M059J (cell line): ENCODE data around the gene FCHSD1. TPM values are rescaled to one million over a fixed set of nuclear protein-coding genes. Genes with fewer than 3 reads are reported as not detected.
"Not testable (repeated sequence)": the region's sequence is repeated elsewhere in the genome, so short reads cannot be mapped to it uniquely, and the experiment has no call there.

ENCODE experiments used
- DNase-seq: peaks from one replicate; pipeline ENCODE4 v3.0.0-alpha.2; 2012; ENCODE audit warnings: low read depth
- total RNA-seq: library from RNA; depleted of rRNA; stranded (reverse); fragments of >200 nt; shearing (Covaris generic); gene quantifications from 2 replicates; pipeline ENCODE4 v1.2.3, GENCODE V29; 2014

The FCHSD1 gene
- total RNA-seq, 1 experiment from 2014 or later = 18.5 TPM

DNA sequence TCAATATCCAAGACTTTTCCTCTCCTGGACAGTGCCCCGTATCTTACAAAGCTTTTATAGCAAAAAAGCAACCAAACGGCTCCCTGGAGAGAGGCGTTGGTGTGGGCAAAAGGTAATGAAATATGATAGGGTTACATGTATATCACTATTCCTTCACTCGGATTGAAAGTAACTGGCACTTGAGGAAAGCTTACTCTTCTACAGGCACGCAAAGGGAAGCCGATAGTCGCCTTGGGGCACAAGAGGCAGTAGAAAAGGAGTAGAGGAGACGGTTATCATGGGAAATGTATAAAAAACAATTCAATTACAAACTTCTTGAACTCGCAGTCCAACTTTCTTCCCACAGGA, 33.6 kb downstream of the FCHSD1 start:
- DNase-seq = no peak

DNA sequence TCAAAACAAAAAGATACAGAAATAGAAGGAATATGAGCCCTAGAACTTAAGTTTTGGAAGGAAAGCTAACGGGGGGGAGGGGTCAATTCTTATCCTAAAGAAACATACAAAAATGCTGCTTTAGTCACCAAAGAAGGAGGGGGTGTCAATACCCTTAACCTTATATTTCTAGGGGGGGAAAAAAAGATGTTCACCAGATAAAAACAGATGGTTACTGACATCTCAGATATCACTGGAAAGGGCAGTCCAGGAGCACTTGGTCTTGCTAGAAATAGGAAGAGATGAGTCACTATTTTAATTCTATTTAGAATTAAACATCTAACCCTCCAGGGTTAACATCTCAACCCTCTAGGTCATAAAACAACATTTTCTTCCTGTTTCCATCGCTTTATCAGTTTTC, 34.1 kb downstream of the FCHSD1 start:
- DNase-seq = peak; percentile 33

DNA sequence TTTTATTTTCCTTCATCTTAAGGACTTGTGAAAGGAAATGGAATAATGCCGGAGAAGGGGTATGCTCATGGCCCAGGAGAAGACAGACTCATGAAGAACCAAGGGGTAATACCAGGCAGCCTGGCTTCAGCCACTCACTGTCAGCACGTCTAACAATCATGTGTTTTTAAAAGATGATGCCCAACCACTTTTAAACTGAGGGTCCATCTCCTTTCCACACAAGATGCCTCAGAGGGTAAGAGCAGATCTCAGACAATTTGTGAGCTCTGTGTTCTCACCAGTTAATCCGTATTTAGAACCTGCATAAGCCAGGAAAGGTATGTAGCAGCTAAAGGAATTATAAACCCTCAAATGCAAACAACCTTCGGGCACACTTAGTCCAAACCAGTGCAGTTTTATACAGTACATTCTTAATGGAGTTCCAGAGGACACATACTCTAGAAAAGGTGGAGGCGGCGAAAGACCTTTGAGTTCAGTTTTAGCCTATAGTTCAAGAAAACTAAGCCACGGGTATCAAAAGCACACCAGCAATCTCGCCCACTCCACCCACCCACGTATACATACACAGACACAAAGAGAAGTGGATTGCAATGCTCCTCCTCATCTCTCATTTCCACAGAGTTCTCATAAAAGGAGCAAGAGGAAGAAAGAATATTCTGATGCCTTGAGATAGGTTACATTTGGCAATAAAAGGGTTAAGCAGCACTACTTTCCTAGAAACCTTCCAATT, 35.1 kb downstream of the FCHSD1 start:
- no peak for DNase-seq

DNA sequence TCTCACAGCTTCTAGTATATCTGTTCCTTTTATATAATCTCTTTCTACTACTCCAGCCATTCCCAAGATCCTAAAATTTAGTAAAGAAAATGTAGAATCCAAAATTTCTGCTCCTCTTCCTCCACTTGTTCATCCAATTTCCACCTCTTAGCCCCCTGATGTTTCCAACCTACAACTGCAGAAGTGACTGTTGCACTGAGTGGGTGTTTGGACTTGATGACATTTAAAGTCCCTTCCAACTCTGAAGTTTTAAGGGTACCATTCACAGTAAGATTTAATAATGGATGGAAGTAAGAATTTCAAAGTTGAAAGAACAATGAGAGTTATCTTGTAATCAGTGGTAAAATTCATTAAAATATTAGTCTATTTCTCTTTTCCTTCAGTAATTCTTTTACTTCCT, 37.9 kb downstream of the FCHSD1 start:
- DNase-seq = no peak

DNA sequence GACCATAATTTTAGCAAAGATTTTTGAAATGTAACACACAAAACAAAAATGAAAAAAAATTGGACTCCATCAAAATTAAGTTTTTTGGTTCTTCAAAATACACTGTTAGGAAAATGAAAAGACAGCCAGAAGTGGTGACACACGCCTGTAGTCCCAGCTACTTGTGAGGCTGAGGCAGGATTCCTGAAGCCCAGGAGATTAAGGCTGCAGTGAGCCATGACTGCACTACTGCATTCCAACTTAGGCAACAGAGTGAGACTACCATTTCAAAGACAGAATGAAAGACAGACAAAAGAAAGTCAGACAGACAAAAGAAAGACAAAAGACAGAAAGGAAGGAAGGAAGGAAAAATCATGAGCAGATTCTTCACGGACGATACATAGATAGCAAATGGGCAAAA, 39.9 kb downstream of the FCHSD1 start:
- no peak for DNase-seq

DNA sequence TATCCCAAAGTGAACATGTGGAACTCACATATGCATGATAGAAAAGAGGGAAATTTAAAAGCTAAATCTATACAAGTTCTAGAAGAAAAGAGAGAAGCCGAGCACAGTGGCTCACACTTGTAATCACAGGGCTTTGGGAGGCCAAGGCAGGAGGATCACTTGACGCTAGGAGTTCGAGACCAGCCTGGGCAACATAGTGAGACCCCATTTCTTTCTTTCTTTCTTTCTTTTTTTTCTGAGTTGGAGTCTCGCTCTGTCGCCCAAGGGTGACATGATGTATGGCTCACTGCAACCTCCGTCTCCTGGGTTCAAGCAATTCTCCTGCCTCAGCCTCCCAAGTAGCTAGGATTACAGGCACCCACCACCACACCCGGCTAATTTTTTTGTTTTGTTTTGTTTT, 41.3 kb downstream of the FCHSD1 start:
- not testable (repeated sequence) for DNase-seq

DNA sequence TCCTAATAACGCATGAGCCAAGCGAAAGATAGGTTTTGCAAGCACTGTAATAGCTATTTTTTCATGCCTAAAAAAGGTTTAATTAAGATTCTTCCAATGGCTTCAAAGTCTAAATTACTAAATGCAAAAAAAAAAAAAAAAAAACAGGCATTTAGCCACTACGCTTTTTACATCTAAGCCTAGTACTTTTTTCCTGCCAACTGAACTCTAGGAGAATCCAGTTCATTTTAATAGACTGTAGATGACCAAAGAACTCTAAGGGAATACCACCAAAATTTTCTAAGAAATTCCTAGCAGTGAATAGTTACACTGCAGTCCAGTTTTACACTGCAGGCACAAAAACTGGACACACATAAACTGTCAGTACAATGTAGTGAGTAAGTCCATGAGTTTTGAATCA, 42.2 kb downstream of the FCHSD1 start:
- no peak for DNase-seq

DNA sequence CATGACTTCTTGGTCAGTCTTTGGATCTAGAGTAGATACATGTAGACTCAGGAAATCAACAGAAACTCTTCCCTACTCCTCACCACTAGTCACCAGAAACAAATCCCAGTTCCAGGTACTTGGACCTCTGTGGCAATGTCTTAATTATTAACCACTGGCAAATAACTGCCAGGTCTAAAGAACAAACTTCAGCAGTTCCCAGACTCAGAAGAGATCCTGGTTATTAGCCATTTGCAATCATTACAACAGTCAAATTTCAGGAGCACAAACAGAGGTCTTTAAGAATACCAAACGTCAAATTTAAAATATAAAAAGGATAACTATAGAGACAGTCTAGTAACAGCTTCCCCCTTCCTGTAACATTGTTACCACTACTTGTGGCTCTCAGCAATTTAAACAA, 42.7 kb downstream of the FCHSD1 start:
- no peak for DNase-seq

DNA sequence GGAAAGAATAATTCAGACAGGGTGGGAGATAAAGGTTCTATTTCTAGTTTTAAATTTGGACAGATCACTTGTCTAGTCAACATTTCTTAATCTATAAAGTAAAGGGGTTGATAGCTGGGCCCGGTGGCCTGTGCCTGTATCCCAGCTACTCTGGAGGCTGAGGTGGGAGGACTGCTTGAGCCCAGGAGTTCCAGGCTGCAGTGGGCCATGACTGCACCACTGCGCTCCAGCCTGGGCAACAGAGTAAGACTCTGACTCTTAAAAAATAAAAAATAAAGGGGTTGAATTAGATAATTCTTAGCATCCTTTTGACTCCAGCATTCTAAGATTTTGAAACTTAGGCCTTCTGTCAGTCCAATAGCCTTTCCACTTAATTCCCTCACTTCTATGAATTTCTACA, 43.2 kb downstream of the FCHSD1 start:
- no peak for DNase-seq

DNA sequence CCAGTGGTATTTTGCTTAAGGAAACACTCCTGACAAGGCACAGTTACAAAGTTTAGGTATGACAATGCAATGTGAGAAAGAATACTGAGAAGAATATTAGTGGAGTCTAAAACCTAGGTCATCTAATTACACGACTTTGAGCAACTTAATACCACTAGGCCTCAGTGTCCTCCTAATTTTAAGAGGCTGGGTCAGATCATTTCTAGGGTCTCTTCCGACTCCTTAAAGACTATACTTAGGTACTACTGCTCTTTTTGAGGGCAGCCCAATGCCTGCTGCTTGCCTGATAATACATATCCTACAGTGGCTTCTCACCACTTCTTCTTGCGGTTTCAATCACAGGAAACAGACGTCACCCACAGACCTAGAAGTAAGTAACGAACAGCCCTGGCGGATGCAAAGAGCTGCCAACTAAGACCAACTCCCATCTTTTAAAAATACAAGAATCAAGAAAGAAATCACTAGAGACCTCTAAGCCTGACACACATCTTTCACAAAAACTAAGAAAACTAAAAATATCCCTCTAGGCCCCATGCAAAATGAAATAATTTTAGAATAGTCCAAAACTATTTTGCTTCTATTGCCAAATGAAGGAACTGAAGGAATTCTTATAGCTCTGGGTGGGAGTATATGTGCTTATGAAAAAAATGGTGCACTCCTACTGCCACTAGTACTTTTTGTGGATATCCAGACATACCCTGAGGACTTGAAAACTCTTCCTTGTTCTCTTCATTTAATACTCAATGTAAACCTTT, 45.5 kb downstream of the FCHSD1 start:
- no peak for DNase-seq

DNA sequence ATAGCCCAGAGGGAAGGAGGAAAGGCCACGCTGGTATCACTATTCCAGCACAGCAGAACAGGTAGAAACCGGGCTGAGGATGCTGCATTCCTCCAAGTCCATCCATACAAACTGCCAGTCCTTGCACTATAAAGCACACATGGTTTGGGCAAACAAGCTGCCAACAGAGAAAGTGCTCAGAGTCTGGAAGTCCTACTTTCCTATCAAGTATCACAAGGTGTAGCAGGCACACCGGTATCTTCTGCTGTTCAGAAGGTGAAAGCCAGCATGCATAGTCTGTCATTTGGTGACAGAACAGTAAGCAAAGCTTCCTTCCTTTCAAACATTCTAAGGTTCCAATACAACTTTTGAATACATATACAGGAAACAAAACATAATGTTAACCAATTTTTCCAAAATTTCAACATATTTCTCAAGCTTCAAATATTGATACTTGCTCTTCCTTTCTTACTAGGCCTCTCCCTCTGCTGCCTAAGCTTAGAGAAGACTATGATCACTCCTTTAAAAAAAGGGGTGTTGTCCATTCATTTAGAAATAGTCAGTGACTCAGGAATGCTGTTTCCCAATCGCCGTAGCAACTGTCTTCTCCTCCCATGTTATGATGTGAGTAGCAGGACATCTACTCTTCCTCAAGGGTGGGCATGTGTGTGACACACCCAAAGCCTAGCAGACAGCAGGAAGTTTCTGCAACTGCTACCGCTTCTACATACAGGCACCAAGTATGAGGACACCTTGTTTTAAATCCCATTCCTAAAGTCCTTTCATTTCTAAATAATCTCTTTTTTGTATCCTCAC, 47.1 kb downstream of the FCHSD1 start:
- DNase-seq = peak; percentile 91

DNA sequence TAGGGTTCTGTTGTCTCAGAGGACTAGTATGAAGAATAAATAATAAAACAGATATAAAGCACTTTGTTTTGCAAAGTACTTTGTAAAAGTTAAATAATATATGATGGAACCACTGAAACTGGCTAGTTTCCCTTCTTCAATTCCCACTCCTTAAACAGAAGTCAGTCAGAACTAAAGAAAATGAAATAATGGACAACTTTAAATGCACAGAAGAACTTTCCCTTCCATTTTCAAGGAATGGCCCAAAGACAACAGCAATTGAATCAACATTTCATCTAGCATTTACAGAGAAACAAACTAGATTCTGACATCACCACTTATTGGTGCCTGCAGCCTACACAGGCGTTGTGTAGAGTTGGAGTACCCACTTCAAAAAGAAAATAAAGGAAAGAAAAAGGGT, 48.6 kb downstream of the FCHSD1 start:
- DNase-seq = no peak

DNA sequence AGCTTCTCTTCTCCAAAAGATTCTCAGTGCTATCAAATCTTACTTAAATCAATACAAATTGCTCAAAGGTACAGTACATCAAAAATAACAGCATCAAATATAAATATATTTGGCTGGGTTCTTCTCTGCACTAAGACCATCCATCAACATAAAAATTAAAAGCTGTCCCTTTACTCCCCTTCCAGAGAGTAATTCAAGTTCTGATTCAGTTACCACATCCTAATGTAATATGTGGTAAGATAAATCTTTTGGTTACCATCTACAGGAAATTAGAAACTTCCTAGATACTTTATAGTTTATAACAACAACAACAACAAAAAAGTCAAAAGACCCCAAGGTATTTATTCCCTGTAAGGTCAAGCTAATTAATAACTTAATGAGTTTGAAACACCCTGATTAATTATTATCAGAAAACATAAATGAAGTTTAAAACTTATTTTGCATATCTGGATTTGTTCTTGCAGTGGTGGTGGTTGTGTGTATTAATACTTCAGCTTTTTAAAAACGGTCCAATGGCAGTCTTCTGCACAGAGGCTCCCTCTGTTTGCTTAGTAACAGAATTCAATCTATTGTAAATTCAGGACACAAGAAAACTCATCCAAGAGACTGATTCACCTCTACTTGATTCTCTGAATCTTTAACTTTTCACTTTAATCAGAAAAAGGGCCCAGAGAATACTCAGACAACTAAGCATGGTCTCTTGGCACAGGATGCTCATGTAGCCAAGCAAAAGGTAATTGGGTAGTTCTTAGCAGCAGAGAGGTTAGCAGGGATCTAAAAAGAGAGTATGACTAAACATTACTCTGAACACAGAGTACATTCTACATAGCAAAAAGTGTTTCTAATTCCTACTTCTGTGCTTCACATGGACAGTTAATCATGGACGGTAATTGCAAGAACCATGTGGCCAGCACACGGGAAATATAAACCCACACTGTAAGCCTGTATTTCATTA, 52.5 kb downstream of the FCHSD1 start:
- DNase-seq = peak; percentile 21

DNA sequence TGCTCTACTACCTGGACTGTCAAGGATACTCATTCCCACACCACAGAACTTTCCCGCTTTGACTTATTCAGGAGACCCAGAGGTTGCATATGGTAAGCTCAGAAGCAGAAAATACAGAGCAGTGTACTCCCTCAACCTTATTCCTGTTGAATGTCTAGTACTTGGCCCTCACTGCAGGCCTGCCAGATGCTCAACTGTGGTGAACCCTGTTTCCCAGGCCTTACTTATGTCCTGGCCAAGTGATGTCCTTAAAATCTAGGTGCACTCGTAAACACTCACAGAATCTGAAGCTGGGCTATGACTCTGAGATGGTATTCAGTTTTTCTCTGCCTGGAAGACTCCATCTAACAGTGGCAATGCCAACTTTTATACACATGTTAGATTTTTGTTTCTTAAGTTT, 53.4 kb downstream of the FCHSD1 start:
- no peak for DNase-seq

DNA sequence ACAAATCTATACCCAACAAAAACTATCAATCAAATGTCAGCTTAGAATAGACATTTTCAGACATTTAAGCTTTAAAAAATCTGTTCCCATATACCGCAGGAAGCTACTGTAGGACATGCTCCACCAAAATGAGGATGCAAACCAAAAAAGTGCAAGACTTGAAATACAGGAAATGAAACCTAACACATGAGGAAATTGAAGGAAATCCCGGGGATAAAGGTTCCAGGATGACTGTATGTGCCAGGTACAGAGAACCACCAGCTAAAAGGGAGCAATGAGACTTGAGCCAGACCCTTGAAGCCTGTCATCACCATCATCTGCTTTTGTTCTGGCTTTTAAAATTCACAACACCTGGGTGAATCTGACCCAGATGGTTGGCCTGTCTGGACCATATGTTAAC, 53.8 kb downstream of the FCHSD1 start:
- no peak for DNase-seq

DNA sequence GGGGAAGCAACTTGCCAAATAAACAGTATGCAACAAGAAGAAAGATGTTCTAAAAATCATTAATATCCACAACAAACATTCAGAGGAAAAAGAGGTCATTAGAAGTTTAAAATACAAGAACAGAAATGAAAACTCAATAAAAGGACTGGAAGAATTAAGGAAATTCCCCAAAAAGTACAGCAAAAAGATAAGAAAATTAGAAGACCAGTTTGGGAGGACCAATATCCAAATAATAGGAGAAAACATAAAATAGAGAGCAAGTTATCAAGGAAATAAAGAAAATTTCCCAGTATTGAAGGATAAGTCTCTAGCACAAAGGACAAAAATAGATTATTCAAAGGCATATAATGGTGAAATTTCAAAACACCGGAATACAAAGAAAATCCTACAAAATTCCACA, 54.4 kb downstream of the FCHSD1 start:
- no peak for DNase-seq

DNA sequence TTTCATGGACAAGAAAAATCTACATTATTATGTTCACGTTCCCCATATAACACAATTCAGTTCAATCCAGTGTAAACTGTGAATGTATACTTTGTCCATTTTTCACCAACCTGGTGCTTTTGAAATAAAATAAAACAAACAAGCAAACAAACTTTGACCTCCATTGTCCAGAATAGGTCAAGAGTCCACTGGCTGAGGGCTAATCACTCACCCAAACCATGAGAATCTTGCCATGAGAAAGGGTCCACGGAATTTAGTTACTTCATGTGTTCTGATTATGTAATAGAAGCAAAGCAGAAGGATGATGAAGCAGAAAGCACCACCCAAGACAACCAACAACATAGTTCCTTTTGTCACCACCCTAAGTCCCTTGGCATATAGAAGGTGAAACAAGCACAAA, 61.1 kb downstream of the FCHSD1 start:
- DNase-seq = no peak
